ENCODE results near the gene HDGFL3. TPM values are rescaled to one million over a fixed set of nuclear protein-coding genes. Genes with fewer than 3 reads are reported as not detected.

Gene HDGFL3
- total RNA-seq, 4 donors from 2014 or later = 59.0 to 175 (median 75.4) TPM

DNA sequence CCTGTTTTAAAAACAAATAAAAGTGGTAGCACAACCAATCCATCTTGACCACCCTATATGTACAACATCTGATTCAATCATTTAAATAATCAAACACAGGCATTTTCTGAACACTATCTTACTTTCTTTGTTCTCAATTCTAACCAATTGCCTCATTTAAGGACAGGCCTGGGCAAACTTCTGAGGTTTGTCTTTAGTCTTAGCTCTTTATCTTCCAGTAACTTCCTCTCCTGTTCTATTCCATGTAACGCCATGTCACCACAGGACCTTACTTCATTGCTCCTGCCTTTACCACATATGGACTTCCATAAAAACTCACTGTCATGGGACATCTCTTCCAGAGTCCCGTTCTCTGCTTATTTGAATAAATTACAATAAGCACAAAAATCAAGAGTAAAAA lies 14.9 kb downstream of the HDGFL3 start:
- no peak overlapping the region for H3K4me3 ChIP-seq
- H3K4me1 ChIP-seq = peaks cover 0 to 14% (median 0%) of the 10 kb centered on the region in 3 donors
- H3K27ac ChIP-seq = no peak overlapping the region
- TF ChIP-seq EP300 (IDR thresholded peaks at IDR 0.05) (no peak), POLR2A (IDR thresholded peaks at IDR 0.05) (no peak), POLR2AphosphoS5 (IDR thresholded peaks at IDR 0.05) (no peak)
- TF ChIP-seq, protein P1, sequence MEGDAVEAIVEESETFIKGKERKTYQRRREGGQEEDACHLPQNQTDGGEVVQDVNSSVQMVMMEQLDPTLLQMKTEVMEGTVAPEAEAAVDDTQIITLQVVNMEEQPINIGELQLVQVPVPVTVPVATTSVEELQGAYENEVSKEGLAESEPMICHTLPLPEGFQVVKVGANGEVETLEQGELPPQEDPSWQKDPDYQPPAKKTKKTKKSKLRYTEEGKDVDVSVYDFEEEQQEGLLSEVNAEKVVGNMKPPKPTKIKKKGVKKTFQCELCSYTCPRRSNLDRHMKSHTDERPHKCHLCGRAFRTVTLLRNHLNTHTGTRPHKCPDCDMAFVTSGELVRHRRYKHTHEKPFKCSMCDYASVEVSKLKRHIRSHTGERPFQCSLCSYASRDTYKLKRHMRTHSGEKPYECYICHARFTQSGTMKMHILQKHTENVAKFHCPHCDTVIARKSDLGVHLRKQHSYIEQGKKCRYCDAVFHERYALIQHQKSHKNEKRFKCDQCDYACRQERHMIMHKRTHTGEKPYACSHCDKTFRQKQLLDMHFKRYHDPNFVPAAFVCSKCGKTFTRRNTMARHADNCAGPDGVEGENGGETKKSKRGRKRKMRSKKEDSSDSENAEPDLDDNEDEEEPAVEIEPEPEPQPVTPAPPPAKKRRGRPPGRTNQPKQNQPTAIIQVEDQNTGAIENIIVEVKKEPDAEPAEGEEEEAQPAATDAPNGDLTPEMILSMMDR (IDR thresholded peaks at IDR 0.05) = no peak
- 89 to 96% methylated on average over 2 of the region's 2 CpGs for WGBS, 2 donors (ENCODE audit: low coverage in 1 of 2)
- H3K27me3 ChIP-seq = no peaks in the 10 kb centered on the region
- H3K9me3 ChIP-seq = no peaks in the 10 kb centered on the region
- no peak for ATAC-seq
- H3K36me3 ChIP-seq = no peaks in the 10 kb centered on the region

DNA sequence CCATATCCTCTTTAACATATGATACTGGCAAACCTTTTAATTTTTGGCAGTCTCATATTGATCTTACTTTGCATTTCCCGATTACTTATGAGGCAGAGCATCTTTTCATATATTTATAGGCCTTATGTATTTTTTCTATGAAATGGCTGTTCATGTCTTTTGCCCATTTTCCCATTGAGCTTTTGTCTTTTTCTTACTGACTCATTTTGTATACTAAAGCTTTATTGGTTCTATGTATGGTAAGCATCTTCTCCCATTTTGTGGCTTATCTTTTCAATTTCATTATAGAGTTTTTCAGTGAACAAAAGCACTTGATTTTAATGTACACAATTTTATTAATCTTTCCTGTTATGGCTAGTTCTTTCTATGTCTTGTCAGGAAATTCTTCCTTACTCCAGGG lies 17.2 kb downstream of the HDGFL3 start:
- H3K4me3 ChIP-seq = no peak overlapping the region
- WGBS, 2 donors (ENCODE audit: low coverage in 1 of 2) = 73% methylated on average over 1 of the region's 1 CpG; no CpG with 5 or more reads in 1 of the 2 donors
- no peak for ATAC-seq

DNA sequence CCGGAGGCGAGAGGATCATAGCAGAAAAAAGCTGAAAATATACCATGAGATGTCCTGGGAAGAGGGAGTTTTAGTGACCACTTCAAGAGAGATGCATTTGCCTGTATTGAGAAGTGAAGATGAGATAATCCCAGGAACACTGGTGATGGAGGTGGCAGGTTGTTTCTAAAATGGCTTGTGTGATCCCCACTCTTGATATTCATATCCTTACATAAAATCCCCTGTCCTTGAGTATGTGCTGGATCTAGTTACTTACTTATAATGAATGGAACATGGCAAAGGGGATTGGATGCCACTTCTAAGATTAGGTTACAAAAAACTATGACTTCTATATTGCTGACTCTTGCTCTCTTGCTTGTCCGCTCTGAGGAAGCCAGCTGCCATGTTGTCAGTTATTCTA lies 22.1 kb downstream of the HDGFL3 start:
- TF ChIP-seq EP300 (IDR thresholded peaks at IDR 0.05) (no peak), POLR2A (IDR thresholded peaks at IDR 0.05) (no peak), POLR2AphosphoS5 (IDR thresholded peaks at IDR 0.05) (no peak)
- TF ChIP-seq, protein P1 (IDR thresholded peaks at IDR 0.05) = no peak
- Histone ChIP-seq H3K9me3 (no peaks in the 10 kb centered on the region), H3K27ac (no peak overlapping the region), H3K4me3 (no peak overlapping the region), H3K27me3 (no peaks in the 10 kb centered on the region), H3K4me1 (no peaks in the 10 kb centered on the region), H3K36me3 (no peaks in the 10 kb centered on the region)
- ATAC-seq = no peak
- 100% methylated on average over 1 to 2 of the region's 3 CpGs for WGBS, 2 donors (ENCODE audit: low coverage in 1 of 2)

More for the DNA sequence above, 17.2 kb downstream of the HDGFL3 start:
- H3K9me3 ChIP-seq = no peaks in the 10 kb centered on the region
- no peaks in the 10 kb centered on the region for H3K36me3 ChIP-seq
- peaks cover 0 to 14% (median 0%) of the 10 kb centered on the region in 3 donors for H3K4me1 ChIP-seq
- TF ChIP-seq, protein P1 (IDR thresholded peaks at IDR 0.05) = no peak
- TF ChIP-seq POLR2A (IDR thresholded peaks at IDR 0.05) = no peak
- TF ChIP-seq POLR2AphosphoS5 (IDR thresholded peaks at IDR 0.05) = no peak
- no peak for TF ChIP-seq EP300 (IDR thresholded peaks at IDR 0.05)
- H3K27ac ChIP-seq = no peak overlapping the region
- H3K27me3 ChIP-seq = no peaks in the 10 kb centered on the region

DNA sequence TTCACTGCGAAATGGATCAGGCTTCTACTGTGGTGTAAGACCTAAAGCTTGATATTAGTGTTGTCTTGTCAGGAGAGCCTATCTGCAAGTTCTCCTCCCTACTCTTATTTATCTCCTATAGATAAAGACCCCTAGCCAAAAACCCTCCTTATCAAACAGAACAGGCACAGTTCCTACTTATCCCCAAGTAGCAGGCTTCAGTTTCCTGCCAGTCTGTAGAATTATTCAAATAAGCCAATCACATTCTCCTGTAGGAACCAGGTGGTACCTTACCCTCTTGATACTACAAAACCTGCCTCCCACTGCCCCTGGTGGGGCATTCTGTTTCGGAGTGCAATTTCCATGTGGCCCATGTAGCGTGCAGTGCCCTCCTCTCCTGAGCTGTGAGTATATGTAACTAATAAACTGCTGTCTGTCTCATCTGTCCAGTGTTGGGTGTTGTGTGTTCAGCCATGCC lies 28.7 kb downstream of the HDGFL3 start:
- H3K27ac ChIP-seq = no peak overlapping the region
- H3K27me3 ChIP-seq = no peaks in the 10 kb centered on the region
- H3K4me3 ChIP-seq = no peak overlapping the region
- TF ChIP-seq, protein P1 (IDR thresholded peaks at IDR 0.05) = no peak
- TF ChIP-seq POLR2AphosphoS5 (IDR thresholded peaks at IDR 0.05) (no peak), EP300 (IDR thresholded peaks at IDR 0.05) (no peak), POLR2A (IDR thresholded peaks at IDR 0.05) (no peak)
- WGBS, 2 donors (ENCODE audit: low coverage in 1 of 2) = 88 to 100% methylated on average over 2 to 3 of the region's 3 CpGs
- H3K4me1 ChIP-seq = no peaks in the 10 kb centered on the region
- ATAC-seq = no peak
- H3K36me3 ChIP-seq = no peaks in the 10 kb centered on the region
- no peaks in the 10 kb centered on the region for H3K9me3 ChIP-seq

DNA sequence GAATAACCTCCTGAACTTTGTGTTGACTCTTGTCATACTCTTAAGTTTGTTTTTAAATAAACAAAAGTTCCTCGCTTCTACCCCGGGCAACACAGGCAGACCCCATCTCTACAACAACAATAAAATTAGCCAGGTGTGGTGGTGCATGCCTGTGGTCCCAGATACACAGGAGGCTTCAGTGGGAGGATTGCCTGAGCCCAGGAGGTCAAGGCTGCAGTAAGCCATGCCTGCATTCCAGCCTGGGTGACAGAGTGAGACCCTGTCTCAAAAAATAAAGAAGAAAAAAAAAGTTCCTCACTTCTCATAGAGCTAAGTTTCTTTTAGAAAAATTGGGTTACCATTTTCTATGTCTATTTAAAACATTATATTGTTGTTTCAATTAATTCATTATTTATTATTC lies 29.2 kb downstream of the HDGFL3 start:
- no peaks in the 10 kb centered on the region for H3K4me1 ChIP-seq
- WGBS, 2 donors (ENCODE audit: low coverage in 1 of 2) = 79 to 90% methylated on average over 2 of the region's 2 CpGs
- H3K27me3 ChIP-seq = no peaks in the 10 kb centered on the region
- TF ChIP-seq EP300 (IDR thresholded peaks at IDR 0.05) (no peak), POLR2AphosphoS5 (IDR thresholded peaks at IDR 0.05) (no peak), POLR2A (IDR thresholded peaks at IDR 0.05) (no peak)
- TF ChIP-seq, protein P1 (IDR thresholded peaks at IDR 0.05) = no peak
- no peak overlapping the region for H3K4me3 ChIP-seq
- no peak for ATAC-seq
- H3K9me3 ChIP-seq = no peaks in the 10 kb centered on the region
- no peaks in the 10 kb centered on the region for H3K36me3 ChIP-seq
- H3K27ac ChIP-seq = no peak overlapping the region
